Measurements from ENCODE around the gene CCN2.

- TF ChIP-seq CTCF (IDR thresholded peaks at IDR 0.05 in 2 of 3, conservative IDR thresholded peaks at IDR 0.05 in 1 of 3; ENCODE audit: borderline replicate concordance in 1 of 3, insufficient read depth in 1 of 3, low read depth in 2 of 3, low read length in 2 of 3) (no peak), YY1 (IDR thresholded peaks at IDR 0.05; ENCODE audit: extremely low read depth, insufficient replicate concordance, low read depth, low read length) (no peak)
These were observed 30.4 kb upstream of the CCN2 start for GRCh38 chr6:131981624-131981978.
